ENCODE measurements around the gene ATOH8. TPM values are rescaled to one million over a fixed set of nuclear protein-coding genes. Genes with fewer than 3 reads are reported as not detected.

ATOH8 gene
- total RNA-seq, 1 experiment from 2014 or later, result 1.1 TPM

- no peaks in the 10 kb centered on the region for H3K36me3 ChIP-seq (replicated peaks; ENCODE audit: control insufficient read depth, insufficient read depth, low read length)
- DNase-seq, result no peak
- H3K27me3 ChIP-seq (ENCODE audit: control insufficient read depth, insufficient read depth, low read length), result no peaks in the 10 kb centered on the region; the same call in 1 of the 2 replicates
- H3K4me3 ChIP-seq (ENCODE audit: insufficient read depth, low read depth, low read length), result no peak overlapping the region
Observed at GRCh38 chr2:85807756-85808155, 54.0 kb downstream of the ATOH8 start.

GRCh38 chr2:85810371-85811179 is 56.8 kb downstream of the ATOH8 start:
- H3K27me3 ChIP-seq (ENCODE audit: control insufficient read depth, insufficient read depth, low read length), result no peaks in the 10 kb centered on the region; the same call in none of the 2 replicates
- no peak for DNase-seq
- H3K36me3 ChIP-seq (replicated peaks; ENCODE audit: control insufficient read depth, insufficient read depth, low read length), result no peaks in the 10 kb centered on the region
- no peak overlapping the region for H3K4me3 ChIP-seq (ENCODE audit: insufficient read depth, low read depth, low read length)

GRCh38 chr2:85811180-85812093 is 57.6 kb downstream of the ATOH8 start:
- Histone ChIP-seq H3K36me3 (replicated peaks; ENCODE audit: control insufficient read depth, insufficient read depth, low read length) (no peaks in the 10 kb centered on the region), H3K4me3 (ENCODE audit: insufficient read depth, low read depth, low read length) (no peak overlapping the region), H3K27me3 (ENCODE audit: control insufficient read depth, insufficient read depth, low read length) (no peaks in the 10 kb centered on the region; the same call in none of the 2 replicates)
- DNase-seq, result peak; percentile 43

GRCh38 chr2:85812094-85812735 is 58.4 kb downstream of the ATOH8 start:
- DNase-seq, result peak; percentile 25
- Histone ChIP-seq H3K36me3 (replicated peaks; ENCODE audit: control insufficient read depth, insufficient read depth, low read length) (no peaks in the 10 kb centered on the region), H3K27me3 (ENCODE audit: control insufficient read depth, insufficient read depth, low read length) (no peaks in the 10 kb centered on the region; the same call in none of the 2 replicates), H3K4me3 (ENCODE audit: insufficient read depth, low read depth, low read length) (no peak overlapping the region)

- no peaks in the 10 kb centered on the region for H3K36me3 ChIP-seq (replicated peaks; ENCODE audit: control insufficient read depth, insufficient read depth, low read length)
- H3K4me3 ChIP-seq (ENCODE audit: insufficient read depth, low read depth, low read length), result no peak overlapping the region
- no peaks in the 10 kb centered on the region; the same call in 1 of the 2 replicates for H3K27me3 ChIP-seq (ENCODE audit: control insufficient read depth, insufficient read depth, low read length)
- no peak for DNase-seq
Observed at GRCh38 chr2:85813211-85813981, 59.6 kb downstream of the ATOH8 start.

- Histone ChIP-seq H3K36me3 (replicated peaks; ENCODE audit: control insufficient read depth, insufficient read depth, low read length) (no peaks in the 10 kb centered on the region), H3K27me3 (ENCODE audit: control insufficient read depth, insufficient read depth, low read length) (no peaks in the 10 kb centered on the region; the same call in 1 of the 2 replicates), H3K4me3 (ENCODE audit: insufficient read depth, low read depth, low read length) (no peak overlapping the region)
- DNase-seq, result peak; percentile 90
Observed at GRCh38 chr2:85813982-85814801, 60.4 kb downstream of the ATOH8 start.

GRCh38 chr2:85814802-85815550 is 61.2 kb downstream of the ATOH8 start:
- Histone ChIP-seq H3K36me3 (replicated peaks; ENCODE audit: control insufficient read depth, insufficient read depth, low read length) (no peaks in the 10 kb centered on the region), H3K4me3 (ENCODE audit: insufficient read depth, low read depth, low read length) (no peak overlapping the region), H3K27me3 (ENCODE audit: control insufficient read depth, insufficient read depth, low read length) (no peaks in the 10 kb centered on the region; the same call in 1 of the 2 replicates)
- DNase-seq, result no peak

- no peak for DNase-seq
- Histone ChIP-seq H3K36me3 (replicated peaks; ENCODE audit: control insufficient read depth, insufficient read depth, low read length) (no peaks in the 10 kb centered on the region), H3K27me3 (ENCODE audit: control insufficient read depth, insufficient read depth, low read length) (no peaks in the 10 kb centered on the region; the same call in 1 of the 2 replicates), H3K4me3 (ENCODE audit: insufficient read depth, low read depth, low read length) (no peak overlapping the region)
Observed at GRCh38 chr2:85819811-85820510, 66.2 kb downstream of the ATOH8 start.

GRCh38 chr2:85822766-85823165 is 69.0 kb downstream of the ATOH8 start:
- DNase-seq, result no peak
- Histone ChIP-seq H3K27me3 (ENCODE audit: control insufficient read depth, insufficient read depth, low read length) (no peaks in the 10 kb centered on the region), H3K4me3 (ENCODE audit: insufficient read depth, low read depth, low read length) (no peak overlapping the region), H3K36me3 (replicated peaks; ENCODE audit: control insufficient read depth, insufficient read depth, low read length) (no peaks in the 10 kb centered on the region)

- Histone ChIP-seq H3K4me3 (ENCODE audit: insufficient read depth, low read depth, low read length) (no peak overlapping the region), H3K36me3 (replicated peaks; ENCODE audit: control insufficient read depth, insufficient read depth, low read length) (no peaks in the 10 kb centered on the region), H3K27me3 (ENCODE audit: control insufficient read depth, insufficient read depth, low read length) (no peaks in the 10 kb centered on the region)
- DNase-seq, result no peak
Observed at GRCh38 chr2:85823951-85824350, 70.2 kb downstream of the ATOH8 start.

- peak overlapping the region; percentile 4; the same call in 1 of the 2 replicates for H3K4me3 ChIP-seq (ENCODE audit: insufficient read depth, low read depth, low read length)
- DNase-seq, result peak; percentile 78
- H3K36me3 ChIP-seq (replicated peaks; ENCODE audit: control insufficient read depth, insufficient read depth, low read length), result no peaks in the 10 kb centered on the region
- no peaks in the 10 kb centered on the region for H3K27me3 ChIP-seq (ENCODE audit: control insufficient read depth, insufficient read depth, low read length)
Observed at GRCh38 chr2:85826990-85827878, 73.4 kb downstream of the ATOH8 start.

All from H7 (cell line).